Fibroblast of pulmonary artery (primary cell): Measurements from ENCODE around the gene RNASE4.
A peak's percentile ranks its signal among the peaks of the same experiment; 100 is the strongest.
"Not testable (repeated sequence)": the region's sequence is repeated elsewhere in the genome, so short reads cannot be mapped to it uniquely, and the experiment has no call there.

Experiments used
- DNase-seq: peaks from one replicate; pipeline ENCODE4 v3.0.0-alpha.2; 2010; ENCODE audit warnings: low read depth
- H3K4me3 ChIP-seq: replicated peaks from 2 replicates; pipeline ENCODE4 v1.5.1; 2011; ENCODE audit warnings: low read depth, mild to moderate bottlenecking, control low read depth, low read length, moderate library complexity
- CTCF ChIP-seq: IDR thresholded peaks from 2 replicates; pipeline ENCODE4 v1.5.1; 2011; ENCODE audit warnings: mild to moderate bottlenecking, control low read depth, low read length, inconsistent platforms; ENCODE audit errors: missing control alignments

The RNASE4 gene

DNA sequence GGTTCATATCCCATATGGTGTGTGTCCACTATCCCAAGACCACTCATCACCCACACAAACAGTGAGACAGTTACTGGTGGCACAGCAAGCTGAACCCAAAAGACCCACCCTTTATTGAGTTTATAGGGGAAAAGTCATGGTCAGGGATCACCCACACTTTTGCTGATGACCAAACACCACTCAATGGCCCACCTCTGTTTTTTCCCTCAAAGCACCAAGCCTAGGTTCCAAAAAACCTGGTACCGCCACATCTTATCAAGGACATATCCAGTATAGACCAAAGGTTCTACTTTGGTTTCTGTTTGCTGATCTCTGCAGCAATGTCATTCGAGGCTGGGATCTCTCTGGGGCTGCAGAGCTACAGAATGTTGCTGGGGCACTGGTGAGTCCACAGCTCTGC lies 23.2 kb upstream of the RNASE4 start:
- no peak overlapping the region for H3K4me3 ChIP-seq
- DNase-seq: no peak

DNA sequence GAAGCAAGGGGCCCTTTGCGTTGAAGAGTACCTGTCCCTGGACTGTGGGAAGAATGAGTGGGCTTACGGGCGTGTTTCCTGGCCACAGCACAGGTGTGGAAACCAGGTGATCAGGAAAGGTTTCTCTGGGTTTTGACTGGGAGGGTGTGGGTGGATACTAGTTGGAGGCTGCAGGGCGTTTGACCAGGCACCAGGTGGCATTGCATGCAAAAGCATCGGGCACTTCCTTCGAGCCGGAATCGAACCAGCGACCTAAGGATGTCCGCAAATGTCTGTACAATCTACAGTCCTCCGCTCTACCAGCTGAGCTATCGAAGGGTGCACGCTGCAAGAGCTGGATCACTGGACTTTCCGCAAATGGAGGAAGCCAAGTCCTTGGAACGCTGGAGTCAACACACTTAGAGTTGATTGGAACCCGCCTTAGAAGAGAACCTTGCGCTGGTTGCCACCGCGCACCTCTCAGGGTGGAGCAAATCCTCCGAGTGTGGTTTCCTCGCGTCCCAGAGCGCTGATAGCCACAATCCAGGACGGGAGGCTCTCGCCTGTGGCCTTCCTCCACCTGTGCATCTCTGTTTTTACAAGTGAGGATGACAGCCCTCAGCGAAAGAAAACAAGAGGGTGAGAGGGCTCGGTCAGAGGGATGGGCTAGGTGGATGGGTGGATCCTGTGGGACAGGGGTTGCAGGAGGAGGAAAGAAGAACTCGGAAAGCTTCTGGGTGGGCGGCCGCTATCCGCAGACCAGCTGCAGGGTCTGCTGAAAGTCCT lies 21.2 kb upstream of the RNASE4 start:
- peak; percentile 66 for DNase-seq
- TF ChIP-seq CTCF: peak; percentile 41
- peak overlapping the region; percentile 30 for H3K4me3 ChIP-seq

More for the DNA sequence above, 23.2 kb upstream of the RNASE4 start:
- TF ChIP-seq CTCF: no peak

DNA sequence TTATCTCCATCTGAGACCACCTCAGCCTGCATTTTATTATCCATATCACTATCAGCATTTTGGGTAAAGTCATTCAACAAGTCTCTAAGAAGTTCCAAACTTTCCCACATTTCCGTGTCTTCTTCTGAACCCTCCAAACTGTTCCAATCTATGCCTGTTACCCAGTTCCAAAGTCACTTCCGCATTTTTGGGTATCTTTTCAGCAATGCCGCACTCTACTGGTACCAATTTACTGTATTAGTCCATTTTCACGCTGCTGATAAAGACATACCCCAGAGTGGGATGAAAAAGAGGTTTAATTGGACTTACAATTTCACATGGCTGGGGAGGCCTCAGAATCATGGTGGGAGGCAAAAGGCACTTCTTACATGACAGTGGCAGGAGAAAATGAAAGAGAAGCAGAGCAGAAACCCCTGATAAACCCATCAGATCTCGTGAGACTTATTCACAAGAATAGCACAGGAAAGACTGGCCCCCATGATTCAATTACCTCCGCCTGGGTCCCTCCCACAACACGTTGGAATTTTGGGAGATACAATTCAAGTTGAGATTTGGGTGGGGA lies 17.9 kb upstream of the RNASE4 start:
- H3K4me3 ChIP-seq, DNase-seq: not testable (repeated sequence)

GRCh38 chr14:20667957-20668356 lies 16.4 kb upstream of the RNASE4 start:
- TF ChIP-seq CTCF: no peak
- no peak for DNase-seq
- H3K4me3 ChIP-seq: no peak overlapping the region

- no peak for TF ChIP-seq CTCF
- H3K4me3 ChIP-seq: no peak overlapping the region
- no peak for DNase-seq
Observed at GRCh38 chr14:20668969-20669368, 15.4 kb upstream of the RNASE4 start.

DNA sequence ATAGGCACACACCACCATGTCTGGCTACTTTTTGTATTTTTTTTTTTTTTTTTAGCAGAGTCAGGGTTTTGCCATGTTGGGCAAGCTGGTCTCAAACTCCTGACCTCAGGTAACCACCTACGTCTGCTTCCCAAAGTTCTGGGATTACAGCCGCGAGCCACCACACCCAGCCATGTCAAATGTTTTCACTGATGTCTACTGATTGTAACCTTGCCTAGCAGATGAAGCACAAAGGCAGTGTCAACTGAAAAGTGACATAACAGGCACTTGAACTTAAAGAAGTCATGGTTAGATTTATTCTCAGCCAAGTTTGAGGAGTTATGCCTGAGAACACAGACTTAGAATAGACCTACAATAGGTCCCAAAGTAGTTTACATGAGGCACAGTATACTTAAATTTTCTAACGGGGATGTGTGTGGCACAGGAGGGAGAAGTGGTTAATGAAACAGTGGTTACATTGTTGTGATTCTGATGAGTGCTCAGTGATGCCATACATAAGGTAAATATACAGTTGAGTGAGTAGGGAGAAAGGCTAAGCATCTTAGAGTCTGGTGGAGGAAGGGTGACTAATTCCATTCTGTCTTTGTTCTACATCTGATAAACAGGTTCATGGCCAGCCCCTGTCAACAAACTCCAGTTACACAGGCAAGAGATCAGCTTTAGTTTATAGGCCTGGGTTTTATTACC lies 12.6 kb upstream of the RNASE4 start:
- no peak for TF ChIP-seq CTCF
- DNase-seq: no peak
- H3K4me3 ChIP-seq: no peak overlapping the region

DNA sequence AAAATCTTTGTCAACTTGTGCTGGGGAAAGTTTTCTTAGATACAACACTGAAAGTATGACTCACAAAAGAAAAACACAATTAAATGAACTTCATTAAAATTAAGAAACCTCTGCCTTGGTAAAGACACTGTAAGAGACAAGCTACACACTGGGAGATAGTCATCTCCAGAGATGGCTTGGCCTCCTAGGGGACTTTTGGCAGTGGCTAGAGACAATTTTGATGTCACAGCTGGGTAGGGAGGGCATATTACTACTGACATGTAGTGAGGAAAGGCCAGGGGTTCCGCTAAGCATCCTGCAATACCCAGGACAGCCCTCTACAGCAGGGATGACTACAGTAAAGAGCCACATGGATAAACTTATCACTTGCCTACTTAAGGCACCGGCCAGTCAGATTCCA lies 8.7 kb upstream of the RNASE4 start:
- TF ChIP-seq CTCF: no peak
- no peak overlapping the region for H3K4me3 ChIP-seq
- DNase-seq: no peak
